Choroid plexus epithelial cell (primary cell): ENCODE data around the gene PRELID2.
"Not testable (repeated sequence)": the region's sequence is repeated elsewhere in the genome, so short reads cannot be mapped to it uniquely, and the experiment has no call there.

Experiments
- DNase-seq: peaks from one replicate; pipeline ENCODE4 v3.0.0-alpha.2; 2010; ENCODE audit warnings: low read depth
- H3K4me3 ChIP-seq: 2 replicates; pipeline ENCODE4 v1.5.1; 2011; ENCODE audit warnings: low read depth, mild to moderate bottlenecking, control low read depth, low read length, moderate library complexity
- TF ChIP-seq, protein P1 (sequence below): conservative IDR thresholded peaks from 2 replicates; pipeline ENCODE4 v1.5.1; 2011; ENCODE audit warnings: low read depth, mild to moderate bottlenecking, control low read depth, inconsistent platforms, low read length, moderate library complexity

PRELID2 gene

GRCh38 chr5:145834917-145835847 is at the start of gene PRELID2:
PRELID2 (minus strand) TSS chr5:145835342; CDS start chr5:145835251, 91 bp downstream.
- DNase-seq, result peak; percentile 83
- H3K4me3 ChIP-seq, result peak within 1 kb of the TSS; percentile 75
- TF ChIP-seq, protein P1, sequence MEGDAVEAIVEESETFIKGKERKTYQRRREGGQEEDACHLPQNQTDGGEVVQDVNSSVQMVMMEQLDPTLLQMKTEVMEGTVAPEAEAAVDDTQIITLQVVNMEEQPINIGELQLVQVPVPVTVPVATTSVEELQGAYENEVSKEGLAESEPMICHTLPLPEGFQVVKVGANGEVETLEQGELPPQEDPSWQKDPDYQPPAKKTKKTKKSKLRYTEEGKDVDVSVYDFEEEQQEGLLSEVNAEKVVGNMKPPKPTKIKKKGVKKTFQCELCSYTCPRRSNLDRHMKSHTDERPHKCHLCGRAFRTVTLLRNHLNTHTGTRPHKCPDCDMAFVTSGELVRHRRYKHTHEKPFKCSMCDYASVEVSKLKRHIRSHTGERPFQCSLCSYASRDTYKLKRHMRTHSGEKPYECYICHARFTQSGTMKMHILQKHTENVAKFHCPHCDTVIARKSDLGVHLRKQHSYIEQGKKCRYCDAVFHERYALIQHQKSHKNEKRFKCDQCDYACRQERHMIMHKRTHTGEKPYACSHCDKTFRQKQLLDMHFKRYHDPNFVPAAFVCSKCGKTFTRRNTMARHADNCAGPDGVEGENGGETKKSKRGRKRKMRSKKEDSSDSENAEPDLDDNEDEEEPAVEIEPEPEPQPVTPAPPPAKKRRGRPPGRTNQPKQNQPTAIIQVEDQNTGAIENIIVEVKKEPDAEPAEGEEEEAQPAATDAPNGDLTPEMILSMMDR, result no peak

DNA sequence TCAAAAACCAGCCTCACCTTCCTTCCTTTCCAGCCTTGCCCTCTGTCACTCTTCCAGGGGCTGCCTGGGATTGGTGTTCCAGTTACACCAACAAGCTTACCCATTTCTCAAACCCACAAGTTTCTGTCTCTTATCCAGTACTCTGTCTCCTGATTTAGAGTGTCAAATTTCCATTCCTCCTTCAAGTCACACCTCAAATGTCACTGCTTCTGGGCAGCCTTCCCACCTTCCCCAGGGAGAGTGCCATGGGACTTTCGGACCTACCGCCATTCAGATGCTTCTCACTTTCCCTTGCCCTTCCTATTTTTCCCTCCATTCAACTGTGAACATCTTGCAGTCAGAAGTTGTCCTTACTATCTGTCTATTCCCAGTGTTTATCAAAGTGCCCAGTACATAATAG is 39.6 kb upstream of the PRELID2 start:
- TF ChIP-seq, protein P1, result no peak
- DNase-seq, result no peak
- H3K4me3 ChIP-seq, result no peak overlapping the region

DNA sequence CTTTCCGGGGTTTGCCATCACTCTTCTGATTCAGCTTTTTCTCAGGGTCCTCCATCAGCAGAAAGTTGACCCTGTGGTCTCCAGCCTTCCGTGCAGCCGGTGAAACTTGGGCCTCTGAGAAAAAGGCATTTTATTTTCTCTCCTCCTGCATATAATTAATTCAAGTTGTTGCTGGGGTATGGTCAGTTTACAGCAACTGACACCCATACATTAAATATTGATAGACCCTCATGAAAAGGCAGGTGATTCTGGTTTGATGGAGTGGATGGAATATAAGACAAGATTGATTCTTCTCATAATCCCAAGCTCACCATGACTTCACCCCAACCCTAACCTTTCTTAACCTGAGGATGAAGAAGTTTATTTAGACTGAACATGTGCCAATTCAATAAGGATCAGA is 37.8 kb upstream of the PRELID2 start, which contains the start of gene GRXCR2:
TSS of gene GRXCR2 (minus strand) at position 101 of the 400 bp plus-strand sequence. CDS start at position 55, 46 bp downstream.
- no peak for DNase-seq
- no peak within 1 kb of the TSS for H3K4me3 ChIP-seq
- TF ChIP-seq, protein P1, result no peak

GRCh38 chr5:145872486-145872885 is 37.3 kb upstream of the PRELID2 start:
- no peak overlapping the region for H3K4me3 ChIP-seq
- TF ChIP-seq, protein P1, result no peak
- no peak for DNase-seq

GRCh38 chr5:145869753-145870152 is 34.6 kb upstream of the PRELID2 start:
- DNase-seq, result no peak
- H3K4me3 ChIP-seq, result no peak overlapping the region
- TF ChIP-seq, protein P1, result no peak

DNA sequence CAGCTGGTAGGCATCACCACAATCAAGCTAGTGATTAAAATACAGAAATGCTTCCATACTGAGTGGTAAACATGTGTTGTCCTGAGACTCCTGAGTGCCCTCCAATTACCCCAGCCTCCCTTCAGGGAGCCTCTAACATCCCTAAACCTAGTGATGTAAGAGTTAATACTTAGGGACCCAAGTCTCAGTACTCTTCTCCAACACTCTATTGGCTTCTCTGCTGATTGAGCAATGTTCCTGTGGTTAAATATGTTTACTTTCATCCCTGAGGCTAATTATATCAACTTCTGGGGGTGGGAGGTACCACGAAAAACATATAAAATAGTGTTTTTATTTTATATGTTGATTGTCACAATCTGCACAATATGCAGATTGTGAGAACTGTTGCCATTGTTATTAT is 32.7 kb upstream of the PRELID2 start:
- peak; percentile 43 for DNase-seq
- TF ChIP-seq, protein P1, result no peak
- no peak overlapping the region for H3K4me3 ChIP-seq

DNA sequence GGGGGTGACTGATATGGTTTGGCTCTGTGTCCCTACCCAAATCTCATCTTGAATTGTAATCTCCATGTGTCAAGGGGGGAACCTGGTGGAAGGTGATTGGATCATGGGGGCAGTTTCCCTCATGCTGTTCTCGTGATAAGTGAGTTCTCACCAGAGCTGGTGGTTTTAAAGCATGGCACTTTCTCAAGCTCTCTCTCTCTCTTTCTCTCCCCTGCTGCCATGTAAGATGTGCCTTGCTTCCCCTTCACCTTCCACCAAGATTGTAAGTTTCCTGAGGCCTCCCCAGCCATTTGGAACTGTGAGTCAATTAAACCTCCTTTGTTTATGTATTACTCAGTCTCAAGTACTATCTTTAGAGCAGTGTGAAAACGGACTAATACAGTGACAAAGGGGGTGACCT is 29.3 kb upstream of the PRELID2 start:
- not testable (repeated sequence) for H3K4me3 ChIP-seq, DNase-seq
